K562 treated with DMSO at 1 percent for 48 hours (cell line): ENCODE results near the gene RBM44. TPM values are rescaled to one million over a fixed set of nuclear protein-coding genes. Genes with fewer than 3 reads are reported as not detected.

Source experiments
- total RNA-seq: library from RNA; unstranded; fragments of 300-600 nt; gene quantifications from 2 replicates; pipeline ENCODE4 v1.2.3, GENCODE V29; 2022; ENCODE audit warnings: low replicate concordance; ENCODE audit errors: extremely low read depth

Gene RBM44, protein sequence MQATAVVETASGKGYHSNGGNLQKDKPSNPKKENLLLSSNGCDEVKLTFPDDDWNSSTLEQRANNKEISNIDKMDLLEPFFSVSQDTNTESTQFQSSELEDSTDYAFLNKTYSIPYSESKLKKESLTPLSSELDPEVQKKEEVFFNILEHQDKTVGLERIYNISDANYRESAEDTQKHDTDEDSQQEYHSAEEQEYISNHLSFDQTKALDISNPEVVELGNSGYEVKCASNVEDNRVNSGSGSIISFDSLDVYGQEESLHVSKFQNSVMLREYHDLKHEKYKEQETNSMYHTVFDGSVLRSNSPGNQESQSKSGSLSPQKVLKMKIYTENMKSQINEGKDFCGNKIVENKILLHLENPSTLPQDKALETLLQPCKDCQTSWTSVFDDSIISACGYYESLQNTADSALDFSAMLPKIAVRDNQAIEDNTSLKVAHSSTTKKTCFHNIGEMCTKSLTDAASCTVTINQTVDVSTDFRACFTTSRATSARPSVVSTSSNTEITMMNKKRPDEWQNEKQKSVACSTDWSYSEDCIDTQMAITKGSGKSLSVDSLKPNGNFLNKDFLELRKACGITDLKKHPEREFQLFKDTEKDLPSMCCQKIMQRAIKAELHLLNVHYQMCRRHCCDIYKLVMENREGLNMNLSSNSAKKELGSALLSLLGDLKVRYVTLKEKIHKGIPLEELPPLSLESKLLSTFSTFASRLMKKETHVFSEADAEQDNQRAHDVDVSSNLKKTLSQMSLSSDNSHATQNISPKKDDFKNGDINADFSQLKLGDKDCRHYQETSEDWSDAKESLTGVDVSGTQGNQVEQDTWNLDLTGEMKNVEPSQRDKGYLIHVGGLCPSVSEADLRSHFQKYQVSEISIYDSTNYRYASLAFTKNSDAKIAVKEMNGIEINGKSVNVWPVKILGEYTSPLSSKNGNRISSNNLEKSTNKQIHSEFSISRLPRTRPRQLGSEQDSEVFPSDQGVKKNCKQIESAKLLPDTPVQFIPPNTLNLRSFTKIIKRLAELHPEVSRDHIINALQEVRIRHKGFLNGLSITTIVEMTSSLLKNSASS
- not detected in 2 replicates for total RNA-seq

DNA sequence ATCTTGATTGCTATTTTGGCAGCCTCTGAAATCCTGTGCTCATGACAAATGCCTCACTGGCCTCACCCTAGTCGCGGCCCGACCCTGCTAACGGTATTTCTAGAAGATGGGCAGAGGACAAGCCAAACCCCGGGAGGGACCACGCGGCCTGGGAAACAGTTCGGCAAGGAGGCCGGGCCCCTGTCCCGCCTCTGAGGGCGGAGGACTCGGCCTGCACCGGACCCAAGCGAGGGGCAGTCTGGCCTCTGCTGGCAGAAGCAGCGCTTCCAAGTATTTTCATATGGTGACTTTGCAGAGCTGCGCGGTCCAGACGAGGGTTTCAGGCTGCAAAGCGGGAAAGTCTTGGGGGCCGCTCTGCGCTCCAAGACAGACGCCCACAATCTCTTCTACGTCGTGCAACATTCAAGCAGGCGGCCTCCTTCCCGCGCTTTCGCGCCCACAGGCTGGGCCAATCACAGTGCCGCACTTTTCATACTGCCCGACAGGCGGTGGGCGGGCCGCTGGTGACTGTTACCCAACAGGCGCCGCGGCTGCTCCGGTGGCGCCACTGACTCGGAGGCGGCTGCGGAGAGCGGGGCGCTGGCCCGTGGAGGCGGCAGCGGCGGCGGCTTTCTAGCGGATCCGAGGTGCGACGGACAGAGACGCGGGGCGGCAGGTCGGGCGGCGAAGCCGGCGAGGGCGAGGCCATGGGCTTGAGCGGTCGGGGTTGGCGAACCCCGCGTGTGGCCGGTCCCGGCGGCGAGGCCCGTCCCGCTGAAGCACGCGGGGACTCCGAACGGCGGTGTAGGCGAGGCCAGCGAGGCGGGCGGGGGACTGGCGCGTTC, at the start of gene RBM44:
TSS of gene RBM44 (plus strand) at position 544 of the 824 bp plus-strand sequence. CDS start 14,831 bp downstream, outside the sequence.

DNA sequence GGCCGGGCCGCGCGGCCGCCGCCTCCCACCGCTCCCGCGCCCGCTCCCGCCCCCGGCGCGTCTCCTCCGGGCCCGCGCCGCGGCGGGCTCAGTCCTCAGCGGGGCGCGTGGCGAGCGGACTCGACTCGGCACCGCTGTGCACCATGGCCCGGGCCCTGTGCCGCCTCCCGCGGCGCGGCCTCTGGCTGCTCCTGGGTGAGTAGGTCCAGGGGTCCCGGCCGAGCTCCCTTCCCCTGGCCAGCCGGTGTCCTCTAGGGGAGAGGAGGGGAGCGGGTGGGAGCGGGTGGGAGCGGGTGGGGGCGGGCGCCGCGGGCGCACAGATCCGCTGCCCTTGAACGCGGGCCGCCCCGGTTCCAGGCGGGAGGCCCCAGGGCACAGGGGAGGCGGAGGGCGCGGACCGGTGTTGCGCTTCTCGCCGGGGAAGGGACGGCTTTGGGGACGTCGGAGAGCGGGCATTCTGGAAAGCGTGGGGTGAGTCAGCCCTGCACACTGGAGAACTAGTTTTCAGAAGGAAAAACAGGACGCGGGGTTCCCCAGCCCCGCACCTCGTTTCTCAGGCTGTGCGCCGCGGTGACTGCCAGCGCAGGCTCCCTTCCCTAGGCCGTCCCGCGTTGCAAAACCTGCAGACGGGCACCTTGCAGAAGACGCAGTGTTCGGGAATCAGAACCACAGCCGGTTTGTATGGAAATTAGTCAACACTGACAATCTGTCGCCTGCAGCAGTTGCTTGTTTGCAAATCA, 61.1 kb downstream of the RBM44 start, which contains the start of gene RAMP1:
TSS of gene RAMP1 (plus strand) at position 91 of the 740 bp plus-strand sequence. CDS start at position 144, 53 bp downstream.

Other genes with a start within 250 kb of the RBM44 start
- gene PRLH, start 232.2 kb upstream of the RBM44 start, total RNA-seq: not detected in 2 replicates
- gene RAB17, start 208.0 kb upstream of the RBM44 start, total RNA-seq: not detected in 2 replicates
- not detected in 2 replicates for gene LRRFIP1, start 171.2 kb upstream of the RBM44 start, total RNA-seq
- gene RAMP1, start 60.8 kb downstream of the RBM44 start, total RNA-seq: not detected in 2 replicates
- not detected in 2 replicates for gene UBE2F, start 168.2 kb downstream of the RBM44 start, total RNA-seq